ENCODE measurements around the gene GID8. TPM values are rescaled to one million over a fixed set of nuclear protein-coding genes. Genes with fewer than 3 reads are reported as not detected.
A peak's percentile ranks its signal among the peaks of the same experiment; 100 is the strongest.

Gene GID8
- total and polyA plus RNA-seq, 2 of the 13 experiments (the other 11 are each of a cell fraction or from before 2014, with no cell fraction given), result 39.6 to 59.8 TPM

DNA sequence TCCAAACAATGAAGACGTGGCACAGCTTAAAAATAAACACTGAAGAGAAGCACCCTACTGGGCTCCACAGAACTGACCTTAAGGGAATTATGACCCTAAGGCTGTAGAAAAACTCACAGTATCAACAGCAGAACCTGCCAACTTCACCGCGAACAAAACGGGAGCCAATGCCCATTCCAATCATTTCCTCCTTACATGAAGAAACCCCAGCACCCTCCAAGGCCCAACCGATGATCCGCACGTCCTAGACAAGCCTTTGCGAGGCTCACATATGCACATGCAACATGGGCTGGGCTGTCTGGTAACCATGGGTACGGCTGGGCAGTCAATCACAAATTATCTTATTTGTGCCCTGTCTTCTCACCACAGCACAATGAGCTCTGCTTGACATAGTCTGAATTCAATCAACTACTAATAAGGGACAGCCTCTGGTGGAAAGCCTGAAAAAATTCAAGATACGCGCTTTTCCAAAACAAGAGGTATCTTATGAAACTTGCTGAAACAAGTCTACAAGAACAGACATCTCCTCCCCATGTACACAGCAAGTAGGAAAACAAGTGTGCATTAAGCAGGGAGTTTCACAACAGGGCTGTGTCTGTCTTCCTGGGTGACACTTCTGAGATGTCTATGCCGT lies 13.4 kb upstream of the GID8 start:
- BruUV-seq (replicated peaks), result no TSS peak
- peaks cover 1 to 16% of the 10 kb centered on the region in 2 experiments; a peak in 2 of 5 replicates for H3K36me3 ChIP-seq (replicated peaks in 1 of 2; ENCODE audit: control insufficient read depth in 1 of 2, insufficient read depth in 2 of 2, low read length in 2 of 2)
- intact Hi-C loops (cut with micrococcal nuclease; ENCODE audit: unreplicated experiment) (loop anchor here (2.0 kb wide), 1 partner anchor 30 kb away; no protein-coding TSS in a partner anchor), in situ Hi-C loops (cut with HindIII; ENCODE audit: extremely low pct_ligation_motif_present, low pct_unique_long_range_greater_than_20kb) (no loop called here)
- H3K79me2 ChIP-seq (ENCODE audit: insufficient read depth, low read length), result peaks cover 99% of the 10 kb centered on the region
- peaks cover 0 to 5% of the 10 kb centered on the region in 2 experiments; a peak in 1 of 5 replicates for H3K27me3 ChIP-seq (ENCODE audit: control insufficient read depth in 1 of 2, insufficient read depth in 2 of 2, low read length in 2 of 2)
- POLR2A ChIA-PET, result interaction anchor here (1.1 to 6.4 kb wide), 11 partner anchors 8 to 50 kb away, joined by 3 to 118 read pairs (median 5); partner anchors contain the start of genes GID8 and SLC17A9
- peak; percentile 56 for DNase-seq (ENCODE audit: low spot score)
- CTCF ChIA-PET (ENCODE audit: low intra/inter-chr PET ratio, low total read pairs), result no interaction called here
- peak; percentile 18 for ATAC-seq
- peak overlapping the region; percentile 89 for H3K4me2 ChIP-seq (ENCODE audit: low read depth, low read length)
- H3K4me3 ChIP-seq (replicated peaks in 1 of 3; ENCODE audit: insufficient read depth in 1 of 3, low read depth in 2 of 3, low read length in 3 of 3), result peak overlapping the region; percentile 87 to 99 (median 97)
- H3K27ac ChIP-seq (ENCODE audit: extremely low read length, insufficient read depth, low read length), result peak overlapping the region; percentile 90
- FAIRE-seq, result peak; percentile 32
- H3K9ac ChIP-seq (ENCODE audit: insufficient read depth, low read depth, low read length), result peak overlapping the region; percentile 98
- no peaks in the 10 kb centered on the region for H3K9me3 ChIP-seq (ENCODE audit: low read length)
- peaks cover 69% of the 10 kb centered on the region for H4K20me1 ChIP-seq (ENCODE audit: insufficient read depth, low read length)
- H3K4me1 ChIP-seq (ENCODE audit: insufficient read depth, low read length), result peaks cover 64% of the 10 kb centered on the region
- 2% methylated on average over 12 of the region's 12 CpGs for WGBS (ENCODE audit: low lambda C conversion rate)
- no peak overlapping the region for H2AFZ ChIP-seq (ENCODE audit: low read length)
- TF ChIP-seq JARID2 (CRISPR knock-in tag; IDR thresholded peaks at IDR 0.05; ENCODE audit: insufficient replicate concordance), result no peak
- TF ChIP-seq, protein P1, sequence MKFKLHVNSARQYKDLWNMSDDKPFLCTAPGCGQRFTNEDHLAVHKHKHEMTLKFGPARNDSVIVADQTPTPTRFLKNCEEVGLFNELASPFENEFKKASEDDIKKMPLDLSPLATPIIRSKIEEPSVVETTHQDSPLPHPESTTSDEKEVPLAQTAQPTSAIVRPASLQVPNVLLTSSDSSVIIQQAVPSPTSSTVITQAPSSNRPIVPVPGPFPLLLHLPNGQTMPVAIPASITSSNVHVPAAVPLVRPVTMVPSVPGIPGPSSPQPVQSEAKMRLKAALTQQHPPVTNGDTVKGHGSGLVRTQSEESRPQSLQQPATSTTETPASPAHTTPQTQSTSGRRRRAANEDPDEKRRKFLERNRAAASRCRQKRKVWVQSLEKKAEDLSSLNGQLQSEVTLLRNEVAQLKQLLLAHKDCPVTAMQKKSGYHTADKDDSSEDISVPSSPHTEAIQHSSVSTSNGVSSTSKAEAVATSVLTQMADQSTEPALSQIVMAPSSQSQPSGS (CRISPR knock-in tag; IDR thresholded peaks at IDR 0.05), result no peak; the same call in 1 of the 2 replicates
- no peak; the same call in 1 of the 2 replicates for TF ChIP-seq ZNF430 (CRISPR knock-in tag; IDR thresholded peaks at IDR 0.05)
- TF ChIP-seq CEBPB (IDR thresholded peaks at IDR 0.05; ENCODE audit: borderline replicate concordance, low read depth, low read length), result peak; percentile 58; the same call in 1 of the 2 replicates
- TF ChIP-seq, protein P2, sequence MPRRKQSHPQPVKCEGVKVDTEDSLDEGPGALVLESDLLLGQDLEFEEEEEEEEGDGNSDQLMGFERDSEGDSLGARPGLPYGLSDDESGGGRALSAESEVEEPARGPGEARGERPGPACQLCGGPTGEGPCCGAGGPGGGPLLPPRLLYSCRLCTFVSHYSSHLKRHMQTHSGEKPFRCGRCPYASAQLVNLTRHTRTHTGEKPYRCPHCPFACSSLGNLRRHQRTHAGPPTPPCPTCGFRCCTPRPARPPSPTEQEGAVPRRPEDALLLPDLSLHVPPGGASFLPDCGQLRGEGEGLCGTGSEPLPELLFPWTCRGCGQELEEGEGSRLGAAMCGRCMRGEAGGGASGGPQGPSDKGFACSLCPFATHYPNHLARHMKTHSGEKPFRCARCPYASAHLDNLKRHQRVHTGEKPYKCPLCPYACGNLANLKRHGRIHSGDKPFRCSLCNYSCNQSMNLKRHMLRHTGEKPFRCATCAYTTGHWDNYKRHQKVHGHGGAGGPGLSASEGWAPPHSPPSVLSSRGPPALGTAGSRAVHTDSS (CRISPR knock-in tag; conservative IDR thresholded peaks at IDR 0.05), result no peak
- 0 out of 2 replicates have a peak, but pooled peaks have one; percentile 38 for TF ChIP-seq POGZ (CRISPR knock-in tag; IDR thresholded peaks at IDR 0.05)
- TF ChIP-seq, protein P3, sequence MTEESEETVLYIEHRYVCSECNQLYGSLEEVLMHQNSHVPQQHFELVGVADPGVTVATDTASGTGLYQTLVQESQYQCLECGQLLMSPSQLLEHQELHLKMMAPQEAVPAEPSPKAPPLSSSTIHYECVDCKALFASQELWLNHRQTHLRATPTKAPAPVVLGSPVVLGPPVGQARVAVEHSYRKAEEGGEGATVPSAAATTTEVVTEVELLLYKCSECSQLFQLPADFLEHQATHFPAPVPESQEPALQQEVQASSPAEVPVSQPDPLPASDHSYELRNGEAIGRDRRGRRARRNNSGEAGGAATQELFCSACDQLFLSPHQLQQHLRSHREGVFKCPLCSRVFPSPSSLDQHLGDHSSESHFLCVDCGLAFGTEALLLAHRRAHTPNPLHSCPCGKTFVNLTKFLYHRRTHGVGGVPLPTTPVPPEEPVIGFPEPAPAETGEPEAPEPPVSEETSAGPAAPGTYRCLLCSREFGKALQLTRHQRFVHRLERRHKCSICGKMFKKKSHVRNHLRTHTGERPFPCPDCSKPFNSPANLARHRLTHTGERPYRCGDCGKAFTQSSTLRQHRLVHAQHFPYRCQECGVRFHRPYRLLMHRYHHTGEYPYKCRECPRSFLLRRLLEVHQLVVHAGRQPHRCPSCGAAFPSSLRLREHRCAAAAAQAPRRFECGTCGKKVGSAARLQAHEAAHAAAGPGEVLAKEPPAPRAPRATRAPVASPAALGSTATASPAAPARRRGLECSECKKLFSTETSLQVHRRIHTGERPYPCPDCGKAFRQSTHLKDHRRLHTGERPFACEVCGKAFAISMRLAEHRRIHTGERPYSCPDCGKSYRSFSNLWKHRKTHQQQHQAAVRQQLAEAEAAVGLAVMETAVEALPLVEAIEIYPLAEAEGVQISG (CRISPR knock-in tag; IDR thresholded peaks at IDR 0.05), result peak; percentile 65; the same call in 1 of the 2 replicates
- TF ChIP-seq, protein P4, sequence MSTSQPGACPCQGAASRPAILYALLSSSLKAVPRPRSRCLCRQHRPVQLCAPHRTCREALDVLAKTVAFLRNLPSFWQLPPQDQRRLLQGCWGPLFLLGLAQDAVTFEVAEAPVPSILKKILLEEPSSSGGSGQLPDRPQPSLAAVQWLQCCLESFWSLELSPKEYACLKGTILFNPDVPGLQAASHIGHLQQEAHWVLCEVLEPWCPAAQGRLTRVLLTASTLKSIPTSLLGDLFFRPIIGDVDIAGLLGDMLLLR (CRISPR knock-in tag; IDR thresholded peaks at IDR 0.05), result peak; percentile 37; the same call in 1 of the 2 replicates
- no peak for TF ChIP-seq ZNF17 (CRISPR knock-in tag; IDR thresholded peaks at IDR 0.05)
- peak; percentile 60; the same call in 1 of the 2 replicates for TF ChIP-seq MLLT10 (CRISPR knock-in tag; IDR thresholded peaks at IDR 0.05)
- TF ChIP-seq GTF3A (CRISPR knock-in tag; conservative IDR thresholded peaks at IDR 0.05), result no peak; the same call in 1 of the 2 replicates
- TF ChIP-seq ADNP (CRISPR knock-in tag; IDR thresholded peaks at IDR 0.05), result no peak
- no peak for TF ChIP-seq MAFG (CRISPR knock-in tag; IDR thresholded peaks at IDR 0.05)
